ENCODE measurements around the gene VOPP1.

VOPP1 gene

GRCh38 chr7:55432939-55433784 lies 139.1 kb downstream of the VOPP1 start:
- no peak for DNase-seq (ENCODE audit: low read depth in 2 of 2)

GRCh38 chr7:55432506-55432905 lies 139.8 kb downstream of the VOPP1 start:
- no peak for DNase-seq (ENCODE audit: low read depth in 2 of 2)

DNA sequence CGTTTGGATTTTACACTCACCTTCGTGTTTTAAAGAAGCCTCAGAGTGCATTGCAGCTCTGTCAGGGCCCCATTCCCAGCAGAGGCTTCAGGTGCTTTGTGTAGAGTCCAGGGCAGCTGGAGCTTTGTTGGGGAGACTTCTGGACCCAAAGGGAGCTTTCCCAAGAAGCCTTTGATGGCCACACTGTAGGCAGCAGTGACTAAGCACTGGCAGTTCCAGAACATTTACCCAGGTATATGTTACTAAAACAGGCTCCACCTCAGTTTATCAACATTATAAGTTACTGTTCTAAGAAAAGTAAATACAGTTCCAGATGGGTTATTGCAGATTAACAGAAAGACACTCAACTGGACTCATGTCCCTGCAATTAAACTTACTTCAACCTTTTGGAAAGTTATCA lies 140.4 kb downstream of the VOPP1 start:
- no peak for DNase-seq (ENCODE audit: low read depth in 2 of 2)

DNA sequence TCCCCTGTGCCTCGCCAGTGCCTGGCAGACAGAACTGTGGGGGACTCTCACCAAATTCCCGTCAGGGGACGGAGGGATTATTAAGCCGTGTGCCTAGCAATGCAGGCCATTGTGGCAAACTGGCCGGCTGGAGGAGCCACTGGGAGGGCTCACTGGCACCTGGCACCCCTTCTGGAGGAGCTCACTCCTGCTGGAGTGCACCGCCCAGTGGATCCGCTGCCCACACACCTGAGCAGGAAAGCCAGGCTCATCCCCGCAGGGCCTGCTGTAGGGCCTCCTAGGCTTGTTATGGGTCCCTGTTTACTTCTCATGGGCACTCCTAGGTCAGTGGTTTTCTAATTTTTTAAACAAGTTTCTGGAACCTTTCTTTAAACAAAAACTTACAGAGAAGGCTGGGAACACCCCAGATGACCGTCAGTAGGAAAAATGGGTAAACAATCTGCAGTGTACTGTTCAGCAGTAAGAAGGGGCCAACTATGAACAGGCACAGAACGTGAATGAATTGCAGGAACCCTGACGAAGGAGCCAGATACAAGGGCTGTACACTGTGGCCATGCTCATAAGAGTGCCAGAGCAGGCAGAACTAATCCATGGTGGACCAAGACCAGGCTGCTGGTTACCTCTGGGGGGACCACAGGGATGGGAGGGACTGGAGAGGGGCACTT lies 142.3 kb downstream of the VOPP1 start:
- DNase-seq (ENCODE audit: low read depth in 2 of 2): no peak

DNA sequence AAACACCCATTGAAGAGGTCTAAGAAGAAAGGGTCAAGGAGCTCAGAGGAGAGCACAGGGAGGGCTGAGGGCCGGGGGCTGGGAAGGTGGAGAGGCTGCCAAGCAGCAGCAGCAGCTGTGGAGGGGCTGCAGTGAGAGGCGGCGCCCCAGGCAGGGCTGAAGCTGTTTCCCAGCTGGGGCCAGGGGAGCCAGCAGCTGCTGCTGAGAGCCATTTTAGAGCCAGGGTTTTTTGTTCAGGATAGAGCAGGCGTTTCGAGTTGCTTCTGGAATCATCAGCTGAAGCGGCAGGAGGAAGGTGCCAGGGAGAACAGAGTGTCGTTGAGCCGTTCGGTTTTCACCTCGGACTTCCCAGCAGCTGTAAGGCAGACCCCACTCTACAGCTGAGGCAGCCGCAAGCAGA lies 144.5 kb downstream of the VOPP1 start:
- no peak for DNase-seq (ENCODE audit: low read depth in 2 of 2)

DNA sequence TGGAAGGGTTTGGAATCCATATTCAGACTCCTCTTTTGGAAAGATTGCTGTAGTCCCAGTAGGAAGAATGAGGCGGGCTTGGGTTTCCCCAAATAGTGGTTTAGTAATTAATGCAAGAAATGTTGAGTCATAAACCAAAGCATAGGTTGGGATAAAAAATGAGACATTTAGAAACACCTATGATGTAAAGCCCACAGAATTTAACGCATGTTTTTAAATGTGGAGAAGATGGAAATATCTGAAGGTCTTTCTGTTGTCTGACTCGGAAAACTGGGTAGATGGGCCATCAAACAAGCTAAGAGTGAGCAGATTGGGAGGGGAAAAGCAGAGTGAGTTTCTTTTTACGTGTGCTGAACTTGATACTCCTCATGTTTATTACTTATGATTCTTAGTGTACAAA lies 145.0 kb downstream of the VOPP1 start:
- no peak for DNase-seq (ENCODE audit: low read depth in 2 of 2)

DNA sequence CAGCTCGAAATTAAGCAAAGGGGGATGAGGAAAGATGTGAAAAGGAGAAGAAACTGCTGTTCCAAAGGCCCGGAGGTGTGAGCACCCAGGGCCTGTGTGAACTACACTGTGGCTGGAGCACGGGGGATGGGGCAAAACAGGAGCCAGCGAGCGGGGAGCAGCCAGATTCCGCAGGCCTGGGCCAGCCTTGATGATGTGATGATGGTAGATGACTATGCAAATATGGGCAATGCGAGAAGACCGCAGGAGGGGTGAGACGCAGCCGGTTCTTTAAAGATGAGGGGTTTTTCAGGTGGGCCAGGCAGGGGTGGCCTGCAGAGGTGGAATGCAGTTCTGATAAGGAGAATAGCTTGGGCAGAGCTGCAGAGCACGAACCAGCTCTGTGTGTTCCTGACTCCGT lies 145.6 kb downstream of the VOPP1 start:
- no peak for DNase-seq (ENCODE audit: low read depth in 2 of 2)

DNA sequence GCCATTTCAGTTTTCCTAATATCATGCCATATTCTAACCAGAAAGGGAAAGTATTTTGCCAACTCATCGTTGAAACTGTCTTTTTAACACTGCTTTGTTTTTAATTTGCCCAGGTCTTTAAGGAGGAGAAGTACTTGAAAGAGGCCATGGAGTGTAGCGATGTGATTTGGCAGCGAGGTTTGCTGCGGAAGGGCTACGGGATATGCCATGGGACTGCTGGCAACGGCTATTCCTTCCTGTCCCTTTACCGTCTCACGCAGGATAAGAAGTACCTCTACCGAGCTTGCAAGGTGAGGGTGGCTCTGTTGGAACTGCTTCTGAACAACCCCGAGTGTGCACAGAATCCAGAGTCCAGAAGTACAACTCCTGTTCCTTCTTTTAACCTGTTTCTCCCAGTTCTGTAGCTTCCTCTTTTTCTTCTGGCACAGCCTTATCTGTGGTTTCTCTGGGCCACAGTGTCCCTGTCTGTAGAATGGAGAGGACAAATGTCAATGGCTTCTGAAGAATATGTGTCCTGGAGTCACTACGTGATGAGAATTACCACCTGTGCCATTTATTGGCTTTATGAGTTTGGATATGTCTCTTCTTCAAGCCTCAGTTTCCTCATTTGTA lies 147.1 kb downstream of the VOPP1 start:
- DNase-seq (ENCODE audit: low read depth in 2 of 2): no peak

DNA sequence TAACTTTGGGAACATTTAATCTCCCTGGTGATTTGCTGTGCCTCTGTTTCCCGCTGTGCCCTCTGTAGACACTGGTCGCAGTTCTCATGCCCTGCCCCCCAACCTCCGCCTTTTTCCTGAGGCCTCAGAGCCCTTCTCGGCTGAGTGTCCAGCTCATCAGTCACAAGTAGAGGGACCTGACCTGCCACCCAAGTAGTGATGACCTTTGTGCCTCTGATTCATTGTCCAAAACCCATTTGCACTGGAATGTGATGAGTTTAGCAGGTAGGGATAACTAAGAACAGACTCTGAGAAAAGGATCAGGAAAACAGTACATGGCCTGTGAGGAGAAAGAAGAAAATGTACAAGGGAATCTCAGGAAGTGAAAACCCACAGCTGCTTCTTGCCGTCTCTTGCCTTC lies 148.4 kb downstream of the VOPP1 start:
- no peak for DNase-seq (ENCODE audit: low read depth in 2 of 2)

GRCh38 chr7:55423277-55423711 lies 149.0 kb downstream of the VOPP1 start:
- DNase-seq (ENCODE audit: low read depth in 2 of 2): no peak
